Duodenal mucosa (tissue), 2 donors: Measurements from ENCODE around the gene MAOA.
"Not testable (repeated sequence)": the region's sequence is repeated elsewhere in the genome, so short reads cannot be mapped to it uniquely, and the experiment has no call there.

Source experiments
- H3K27ac ChIP-seq: one replicate; pipeline ENCODE4 v1.7.0; 2013; ENCODE audit warnings: low read depth, low read length
- H3K27me3 ChIP-seq, 2 donors: one replicate each; pipeline ENCODE4 v1.7.0; 2013; ENCODE audit warnings: low read length in 2 of 2, control low read depth in 1 of 2; ENCODE audit not compliant: insufficient read depth in 2 of 2, control insufficient read depth in 1 of 2
- H3K36me3 ChIP-seq, 2 donors: one replicate each; pipeline ENCODE4 v1.7.0; 2013; ENCODE audit warnings: low read length in 2 of 2, control low read depth in 1 of 2; ENCODE audit not compliant: insufficient read depth in 2 of 2, control insufficient read depth in 1 of 2
- H3K4me1 ChIP-seq, 2 donors: one replicate each; pipeline ENCODE4 v1.7.0; 2013; ENCODE audit warnings: low read length in 2 of 2, control low read depth in 1 of 2; ENCODE audit not compliant: insufficient read depth in 2 of 2, control insufficient read depth in 1 of 2
- H3K4me3 ChIP-seq, 2 donors: one replicate each; pipeline ENCODE4 v1.7.0; 2013; ENCODE audit warnings: low read length in 2 of 2, low read depth in 1 of 2
- H3K9ac ChIP-seq, 2 donors: one replicate each; pipeline ENCODE4 v1.7.0; 2013; ENCODE audit warnings: low read length in 2 of 2, low read depth in 1 of 2
- H3K9me3 ChIP-seq, 2 donors: one replicate each; pipeline ENCODE4 v1.7.0; 2013; ENCODE audit warnings: low read length in 2 of 2, control low read depth in 1 of 2; ENCODE audit not compliant: control insufficient read depth in 1 of 2

MAOA gene

GRCh38 chrX:43727254-43727653 lies 71.2 kb downstream of the MAOA start:
- not testable (repeated sequence) for H3K27me3 ChIP-seq, H3K9ac ChIP-seq, H3K4me1 ChIP-seq, H3K27ac ChIP-seq, H3K4me3 ChIP-seq, H3K9me3 ChIP-seq
- H3K36me3 ChIP-seq = peaks cover 9 to 20% of the 10 kb centered on the region in 2 donors

- Histone ChIP-seq H3K27ac (no peak overlapping the region), H3K27me3 (no peaks in the 10 kb centered on the region)
These were observed 71.9 kb downstream of the MAOA start for GRCh38 chrX:43728002-43728401.

GRCh38 chrX:43728966-43729365 lies 72.9 kb downstream of the MAOA start:
- H3K36me3 ChIP-seq = peaks cover 9 to 31% of the 10 kb centered on the region in 2 donors
- H3K27ac ChIP-seq = no peak overlapping the region
- H3K9ac ChIP-seq = no peak overlapping the region
- no peaks in the 10 kb centered on the region for H3K4me1 ChIP-seq
- H3K4me3 ChIP-seq = no peak overlapping the region
- H3K9me3 ChIP-seq = no peaks in the 10 kb centered on the region
- no peaks in the 10 kb centered on the region for H3K27me3 ChIP-seq

More at GRCh38 chrX:43728002-43728401, 71.9 kb downstream of the MAOA start:
- Histone ChIP-seq H3K9me3 (no peaks in the 10 kb centered on the region), H3K9ac (no peak overlapping the region), H3K36me3 (peaks cover 9 to 24% of the 10 kb centered on the region in 2 donors), H3K4me3 (no peak overlapping the region), H3K4me1 (no peaks in the 10 kb centered on the region)

GRCh38 chrX:43731086-43731485 lies 75.0 kb downstream of the MAOA start:
- H3K4me3 ChIP-seq = no peak overlapping the region
- no peak overlapping the region for H3K9ac ChIP-seq
- H3K4me1 ChIP-seq = no peaks in the 10 kb centered on the region
- peaks cover 9 to 38% of the 10 kb centered on the region in 2 donors for H3K36me3 ChIP-seq
- no peaks in the 10 kb centered on the region for H3K27me3 ChIP-seq
- no peaks in the 10 kb centered on the region for H3K9me3 ChIP-seq
- H3K27ac ChIP-seq = no peak overlapping the region

- Histone ChIP-seq H3K27ac (no peak overlapping the region), H3K27me3 (no peaks in the 10 kb centered on the region), H3K9ac (no peak overlapping the region), H3K4me3 (no peak overlapping the region), H3K9me3 (no peaks in the 10 kb centered on the region), H3K4me1 (no peaks in the 10 kb centered on the region), H3K36me3 (peaks cover 19 to 44% of the 10 kb centered on the region in 2 donors)
These were observed 77.6 kb downstream of the MAOA start for GRCh38 chrX:43733699-43734098.

GRCh38 chrX:43734444-43734843 lies 78.3 kb downstream of the MAOA start:
- Histone ChIP-seq H3K9me3 (no peaks in the 10 kb centered on the region), H3K27ac (no peak overlapping the region), H3K36me3 (peaks cover 23 to 44% of the 10 kb centered on the region in 2 donors), H3K9ac (no peak overlapping the region), H3K27me3 (no peaks in the 10 kb centered on the region), H3K4me1 (no peaks in the 10 kb centered on the region), H3K4me3 (no peak overlapping the region)

- no peak overlapping the region for H3K4me3 ChIP-seq
- no peaks in the 10 kb centered on the region for H3K4me1 ChIP-seq
- no peak overlapping the region for H3K9ac ChIP-seq
- no peaks in the 10 kb centered on the region for H3K27me3 ChIP-seq
- H3K9me3 ChIP-seq = no peaks in the 10 kb centered on the region
- peaks cover 23 to 44% of the 10 kb centered on the region in 2 donors for H3K36me3 ChIP-seq
- no peak overlapping the region for H3K27ac ChIP-seq
These were observed 79.4 kb downstream of the MAOA start for GRCh38 chrX:43735534-43735933.

GRCh38 chrX:43735957-43736356 lies 79.9 kb downstream of the MAOA start:
- Histone ChIP-seq H3K9ac (no peak overlapping the region), H3K9me3 (no peaks in the 10 kb centered on the region), H3K27ac (no peak overlapping the region), H3K36me3 (peaks cover 23 to 43% of the 10 kb centered on the region in 2 donors), H3K4me3 (no peak overlapping the region), H3K27me3 (no peaks in the 10 kb centered on the region), H3K4me1 (no peaks in the 10 kb centered on the region)

- Histone ChIP-seq H3K9me3 (no peaks in the 10 kb centered on the region), H3K4me3 (no peak overlapping the region), H3K36me3 (peaks cover 30 to 44% of the 10 kb centered on the region in 2 donors), H3K27ac (no peak overlapping the region), H3K9ac (no peak overlapping the region), H3K27me3 (no peaks in the 10 kb centered on the region), H3K4me1 (peaks cover 27 to 39% of the 10 kb centered on the region in 2 donors)
These were observed 85.9 kb downstream of the MAOA start for GRCh38 chrX:43741843-43742573.

- Histone ChIP-seq H3K36me3 (peaks cover 22 to 40% of the 10 kb centered on the region in 2 donors), H3K9me3 (no peaks in the 10 kb centered on the region), H3K27me3 (no peaks in the 10 kb centered on the region), H3K4me1 (peaks cover 31 to 47% of the 10 kb centered on the region in 2 donors), H3K4me3 (no peak overlapping the region), H3K9ac (no peak overlapping the region), H3K27ac (no peak overlapping the region)
These were observed 87.2 kb downstream of the MAOA start for GRCh38 chrX:43743100-43743822.
